ENCODE measurements around the gene NOS3. TPM values are rescaled to one million over a fixed set of nuclear protein-coding genes. Genes with fewer than 3 reads are reported as not detected.
A peak's percentile ranks its signal among the peaks of the same experiment; 100 is the strongest.

NOS3 gene
- total RNA-seq, 1 donor from 2014 or later, result 7.4 TPM

- no peak for DNase-seq (ENCODE audit: low read depth, low spot score)
- no peaks in the 10 kb centered on the region for H3K36me3 Mint-ChIP-seq (ENCODE audit: low read depth)
- TF ChIP-seq CTCF (conservative IDR thresholded peaks at IDR 0.05), result peak; percentile 47
- H3K4me3 Mint-ChIP-seq, result no peak overlapping the region
- H3K4me1 Mint-ChIP-seq, result peaks cover 41% of the 10 kb centered on the region
- no peak overlapping the region for H3K27ac Mint-ChIP-seq (ENCODE audit: unreplicated experiment)
- H3K27me3 Mint-ChIP-seq (ENCODE audit: low read depth), result peaks cover 2% of the 10 kb centered on the region
- no peaks in the 10 kb centered on the region for H3K9me3 Mint-ChIP-seq
These were observed 24.8 kb upstream of the NOS3 start for GRCh38 chr7:150966002-150966401.

GRCh38 chr7:150967349-150967748 lies 23.5 kb upstream of the NOS3 start:
- Mint-ChIP-seq H3K4me1 (peaks cover 42% of the 10 kb centered on the region), H3K9me3 (no peaks in the 10 kb centered on the region), H3K4me3 (no peak overlapping the region), H3K36me3 (ENCODE audit: low read depth) (no peaks in the 10 kb centered on the region), H3K27ac (ENCODE audit: unreplicated experiment) (no peak overlapping the region), H3K27me3 (ENCODE audit: low read depth) (peaks cover 2% of the 10 kb centered on the region)
- no peak for DNase-seq (ENCODE audit: low read depth, low spot score)
- TF ChIP-seq CTCF (conservative IDR thresholded peaks at IDR 0.05), result no peak

- Mint-ChIP-seq H3K36me3 (ENCODE audit: low read depth) (no peaks in the 10 kb centered on the region), H3K4me3 (no peak overlapping the region), H3K9me3 (no peaks in the 10 kb centered on the region), H3K4me1 (peaks cover 39% of the 10 kb centered on the region), H3K27me3 (ENCODE audit: low read depth) (peaks cover 2% of the 10 kb centered on the region), H3K27ac (ENCODE audit: unreplicated experiment) (no peak overlapping the region)
- no peak for DNase-seq (ENCODE audit: low read depth, low spot score)
- no peak for TF ChIP-seq CTCF (conservative IDR thresholded peaks at IDR 0.05)
These were observed 22.6 kb upstream of the NOS3 start for GRCh38 chr7:150968056-150968733.

- Mint-ChIP-seq H3K27ac (ENCODE audit: unreplicated experiment) (peak overlapping the region; percentile 71), H3K4me1 (peaks cover 39% of the 10 kb centered on the region), H3K9me3 (no peaks in the 10 kb centered on the region), H3K4me3 (no peak overlapping the region), H3K36me3 (ENCODE audit: low read depth) (no peaks in the 10 kb centered on the region), H3K27me3 (ENCODE audit: low read depth) (peaks cover 2% of the 10 kb centered on the region)
- no peak for DNase-seq (ENCODE audit: low read depth, low spot score)
- TF ChIP-seq CTCF (conservative IDR thresholded peaks at IDR 0.05), result no peak
These were observed 22.0 kb upstream of the NOS3 start for GRCh38 chr7:150968734-150969372.

- peak overlapping the region; percentile 71 for H3K27ac Mint-ChIP-seq (ENCODE audit: unreplicated experiment)
- peaks cover 2% of the 10 kb centered on the region for H3K27me3 Mint-ChIP-seq (ENCODE audit: low read depth)
- no peak for TF ChIP-seq CTCF (conservative IDR thresholded peaks at IDR 0.05)
- peak overlapping the region; percentile 31 for H3K4me3 Mint-ChIP-seq
- H3K36me3 Mint-ChIP-seq (ENCODE audit: low read depth), result no peaks in the 10 kb centered on the region
- H3K9me3 Mint-ChIP-seq, result no peaks in the 10 kb centered on the region
- peaks cover 39% of the 10 kb centered on the region for H3K4me1 Mint-ChIP-seq
- DNase-seq (ENCODE audit: low read depth, low spot score), result no peak
These were observed 21.3 kb upstream of the NOS3 start for GRCh38 chr7:150969475-150969874.
